Uterus (tissue), 2 donors: Measurements from ENCODE around the gene LEFTY1.

ENCODE experiments used
- POLR2A ChIP-seq, 2 donors: fragments of 450-650 bp; IDR thresholded peaks; one replicate each; pipeline ENCODE4 v1.6.1; 2016; ENCODE audit warnings: antibody characterized with exemption in 2 of 2, mild to moderate bottlenecking in 1 of 2, moderate library complexity in 1 of 2
- TF ChIP-seq, protein P1 (sequence below), 4 experiments: fragments of 200-600 bp in 2 of 4; fragments of 450-650 bp in 2 of 4; sonication (generic) in 2 of 4; IDR thresholded peaks; one replicate each; pipeline ENCODE4 v1.5.1; 2016 to 2019; ENCODE audit warnings: antibody characterized with exemption in 4 of 4, mild to moderate bottlenecking in 2 of 4, moderate library complexity in 1 of 4

DNA sequence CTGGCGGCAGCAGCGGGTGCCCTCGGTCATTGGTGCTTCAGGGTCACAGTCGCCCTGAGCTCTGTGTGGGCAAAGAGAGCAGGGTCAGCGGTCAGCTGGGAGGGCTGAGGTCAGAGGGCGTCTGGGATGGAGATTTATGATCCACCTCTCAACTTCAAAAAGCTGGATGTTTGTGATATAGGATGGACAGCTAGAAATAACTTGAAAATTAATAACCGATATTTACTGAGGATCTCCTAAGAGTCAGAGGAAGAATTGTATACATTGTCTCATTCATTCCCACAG is 2.0 kb downstream of the LEFTY1 start:
- TF ChIP-seq, protein P1, sequence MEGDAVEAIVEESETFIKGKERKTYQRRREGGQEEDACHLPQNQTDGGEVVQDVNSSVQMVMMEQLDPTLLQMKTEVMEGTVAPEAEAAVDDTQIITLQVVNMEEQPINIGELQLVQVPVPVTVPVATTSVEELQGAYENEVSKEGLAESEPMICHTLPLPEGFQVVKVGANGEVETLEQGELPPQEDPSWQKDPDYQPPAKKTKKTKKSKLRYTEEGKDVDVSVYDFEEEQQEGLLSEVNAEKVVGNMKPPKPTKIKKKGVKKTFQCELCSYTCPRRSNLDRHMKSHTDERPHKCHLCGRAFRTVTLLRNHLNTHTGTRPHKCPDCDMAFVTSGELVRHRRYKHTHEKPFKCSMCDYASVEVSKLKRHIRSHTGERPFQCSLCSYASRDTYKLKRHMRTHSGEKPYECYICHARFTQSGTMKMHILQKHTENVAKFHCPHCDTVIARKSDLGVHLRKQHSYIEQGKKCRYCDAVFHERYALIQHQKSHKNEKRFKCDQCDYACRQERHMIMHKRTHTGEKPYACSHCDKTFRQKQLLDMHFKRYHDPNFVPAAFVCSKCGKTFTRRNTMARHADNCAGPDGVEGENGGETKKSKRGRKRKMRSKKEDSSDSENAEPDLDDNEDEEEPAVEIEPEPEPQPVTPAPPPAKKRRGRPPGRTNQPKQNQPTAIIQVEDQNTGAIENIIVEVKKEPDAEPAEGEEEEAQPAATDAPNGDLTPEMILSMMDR (IDR thresholded peaks at IDR 0.05): no peak
- no peak for TF ChIP-seq POLR2A (IDR thresholded peaks at IDR 0.05)
